Mesenteric fat pad (tissue), 1 donor: ENCODE measurements around the gene RHOT1. TPM values are rescaled to one million over a fixed set of nuclear protein-coding genes. Genes with fewer than 3 reads are reported as not detected.
"Not testable (repeated sequence)": the region's sequence is repeated elsewhere in the genome, so short reads cannot be mapped to it uniquely, and the experiment has no call there.

Source experiments
- DNase-seq: peaks from one replicate; pipeline ENCODE4 v3.0.0-alpha.2; 2020; ENCODE audit warnings: low spot score
- total RNA-seq: library from RNA; stranded (reverse); fragmentation: NEBNext Ultra II Directional; extraction: Animal tissue kit (Norgen Biotek cat#: 25700); gene quantifications from one replicate; pipeline ENCODE4 v1.2.1, GENCODE V29; 2021
- donor health status: DM: yes; HTN: yes; CAD: no.

Gene RHOT1
- total RNA-seq, 1 donor from 2014 or later, result 33.2 TPM

GRCh38 chr17:32158870-32159585 lies 16.7 kb downstream of the RHOT1 start:
- no peak for DNase-seq

- DNase-seq, result no peak
Measured at GRCh38 chr17:32159586-32160438, 17.5 kb downstream of the RHOT1 start.

GRCh38 chr17:32160526-32160925 lies 18.2 kb downstream of the RHOT1 start:
- DNase-seq, result no peak

- DNase-seq, result no peak
Measured at GRCh38 chr17:32161029-32161428, 18.7 kb downstream of the RHOT1 start.

GRCh38 chr17:32161506-32162365 lies 19.4 kb downstream of the RHOT1 start:
- no peak for DNase-seq

- no peak for DNase-seq
Measured at GRCh38 chr17:32174889-32175288, 32.6 kb downstream of the RHOT1 start.

- not testable (repeated sequence) for DNase-seq
Measured at GRCh38 chr17:32178679-32179078, 36.4 kb downstream of the RHOT1 start.

GRCh38 chr17:32179103-32179502 lies 36.8 kb downstream of the RHOT1 start:
- DNase-seq, result not testable (repeated sequence)

GRCh38 chr17:32179526-32179925 lies 37.2 kb downstream of the RHOT1 start:
- DNase-seq, result not testable (repeated sequence)

- not testable (repeated sequence) for DNase-seq
Measured at GRCh38 chr17:32180262-32180661, 38.0 kb downstream of the RHOT1 start.

- no peak for DNase-seq
Measured at GRCh38 chr17:32185875-32186274, 43.6 kb downstream of the RHOT1 start.

- DNase-seq, result no peak
Measured at GRCh38 chr17:32187271-32187670, 45.0 kb downstream of the RHOT1 start.

GRCh38 chr17:32189343-32189742 lies 47.0 kb downstream of the RHOT1 start:
- no peak for DNase-seq

GRCh38 chr17:32191306-32191705 lies 49.0 kb downstream of the RHOT1 start:
- DNase-seq, result no peak

GRCh38 chr17:32192379-32192778 lies 50.1 kb downstream of the RHOT1 start:
- no peak for DNase-seq

- DNase-seq, result no peak
Measured at GRCh38 chr17:32197987-32198386, 55.7 kb downstream of the RHOT1 start.

GRCh38 chr17:32206861-32207260 lies 64.6 kb downstream of the RHOT1 start:
- DNase-seq, result no peak

- no peak for DNase-seq
Measured at GRCh38 chr17:32208436-32208835, 66.1 kb downstream of the RHOT1 start.

GRCh38 chr17:32209608-32210007 lies 67.3 kb downstream of the RHOT1 start:
- DNase-seq, result no peak

- DNase-seq, result no peak
Measured at GRCh38 chr17:32211671-32212070, 69.4 kb downstream of the RHOT1 start.

- DNase-seq, result no peak
Measured at GRCh38 chr17:32215696-32216095, 73.4 kb downstream of the RHOT1 start.

GRCh38 chr17:32222621-32223020 lies 80.3 kb downstream of the RHOT1 start:
- no peak for DNase-seq
